Measurements from ENCODE around the gene DNAH3. TPM values are rescaled to one million over a fixed set of nuclear protein-coding genes. Genes with fewer than 3 reads are reported as not detected.

The DNAH3 gene
- total and polyA plus RNA-seq, 2 of the 13 experiments (the other 11 are each of a cell fraction or from before 2014, with no cell fraction given): 0.07 to 0.08 TPM

DNA sequence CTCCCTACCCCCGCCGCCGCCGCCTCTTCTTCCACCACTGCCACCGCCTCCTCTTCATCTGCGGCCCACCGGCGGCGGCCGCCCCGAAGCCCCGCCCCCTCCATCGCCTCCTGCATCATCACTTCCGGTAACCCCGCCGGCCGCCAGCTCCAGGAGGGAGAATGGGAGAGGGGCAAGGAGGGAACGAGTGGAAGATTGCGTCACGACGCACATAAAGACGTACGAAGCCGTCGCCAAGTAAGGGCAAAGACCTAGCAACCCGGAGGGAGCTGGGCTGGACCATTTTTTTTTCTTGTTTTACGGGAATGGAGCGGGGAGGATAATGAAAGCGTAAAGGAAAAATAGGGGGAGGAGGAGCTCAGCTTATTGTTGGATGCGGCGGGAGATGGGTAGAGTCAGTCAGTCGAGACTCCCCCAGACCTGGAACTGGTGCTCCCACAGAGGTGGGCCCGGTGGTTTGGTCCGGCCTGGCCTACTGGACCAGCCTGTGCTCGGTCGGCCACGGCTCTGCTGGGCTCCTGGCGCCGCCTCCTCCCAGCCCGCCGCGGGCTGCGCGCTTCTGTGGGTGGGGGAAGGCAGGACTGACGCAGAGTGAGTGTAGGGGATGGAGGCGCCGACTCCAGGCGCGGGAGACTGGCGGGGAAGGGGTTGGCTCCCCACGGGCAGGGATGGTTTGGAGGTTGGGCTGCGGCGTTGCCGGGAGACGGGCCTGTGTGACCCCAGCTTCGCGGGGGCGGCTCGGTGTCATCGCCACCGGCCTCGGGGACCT is 250.2 kb downstream of the DNAH3 start, which contains the start of the genes DCUN1D3 and LYRM1 (continued):
- TF ChIP-seq REL (CRISPR knock-in tag; conservative IDR thresholded peaks at IDR 0.05): peak; percentile 95
- TF ChIP-seq, protein P1, sequence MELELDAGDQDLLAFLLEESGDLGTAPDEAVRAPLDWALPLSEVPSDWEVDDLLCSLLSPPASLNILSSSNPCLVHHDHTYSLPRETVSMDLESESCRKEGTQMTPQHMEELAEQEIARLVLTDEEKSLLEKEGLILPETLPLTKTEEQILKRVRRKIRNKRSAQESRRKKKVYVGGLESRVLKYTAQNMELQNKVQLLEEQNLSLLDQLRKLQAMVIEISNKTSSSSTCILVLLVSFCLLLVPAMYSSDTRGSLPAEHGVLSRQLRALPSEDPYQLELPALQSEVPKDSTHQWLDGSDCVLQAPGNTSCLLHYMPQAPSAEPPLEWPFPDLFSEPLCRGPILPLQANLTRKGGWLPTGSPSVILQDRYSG (CRISPR knock-in tag; IDR thresholded peaks at IDR 0.05): peak; percentile 55; the same call in 1 of the 2 replicates

- peak; percentile 65 for ATAC-seq
- no TSS peak for BruUV-seq (replicated peaks)
- no peaks in the 10 kb centered on the region for H3K9me3 ChIP-seq (ENCODE audit: low read length)
- in situ Hi-C loops (cut with HindIII; ENCODE audit: extremely low pct_ligation_motif_present, low pct_unique_long_range_greater_than_20kb): no loop called here
- FAIRE-seq: peak; percentile 80
- under 1% methylated on average over 22 of the region's 23 CpGs for WGBS (ENCODE audit: low lambda C conversion rate)
- no peaks in the 10 kb centered on the region; a peak in 1 of 5 replicates for H3K27me3 ChIP-seq (ENCODE audit: control insufficient read depth in 1 of 2, insufficient read depth in 2 of 2, low read length in 2 of 2)
- peaks cover 76% of the 10 kb centered on the region for H3K4me1 ChIP-seq (ENCODE audit: insufficient read depth, low read length)
- peak overlapping the region; percentile 83 to 95 (median 87) for H3K4me3 ChIP-seq (replicated peaks in 1 of 3; ENCODE audit: insufficient read depth in 1 of 3, low read depth in 2 of 3, low read length in 3 of 3)
- peaks cover 9% of the 10 kb centered on the region; the same call in 1 of the 2 replicates for H4K20me1 ChIP-seq (ENCODE audit: insufficient read depth, low read length)
- peak overlapping the region; percentile 93 for H3K4me2 ChIP-seq (ENCODE audit: low read depth, low read length)
- H3K36me3 ChIP-seq (replicated peaks in 1 of 2; ENCODE audit: control insufficient read depth in 1 of 2, insufficient read depth in 2 of 2, low read length in 2 of 2): peaks cover 6 to 17% of the 10 kb centered on the region in 2 experiments
- intact Hi-C loops (cut with micrococcal nuclease; ENCODE audit: unreplicated experiment): loop anchor here (1.0 to 5.0 kb wide), 3 partner anchors 25 to 1442 kb away; no protein-coding TSS in a partner anchor
- ChIA-PET POLR2A (interaction anchor here (0.7 to 3.4 kb wide), 20 partner anchors 9 to 1470 kb away, joined by 3 to 20 read pairs (median 6); partner anchors contain the start of genes ERI2 and REXO5), CTCF (ENCODE audit: low intra/inter-chr PET ratio, low total read pairs) (no interaction called here)
- H3K9ac ChIP-seq (ENCODE audit: insufficient read depth, low read depth, low read length): peak overlapping the region; percentile 95
- DNase-seq (ENCODE audit: low spot score): peak; percentile 92
- no peak overlapping the region for H2AFZ ChIP-seq (ENCODE audit: low read length)
- H3K27ac ChIP-seq (ENCODE audit: extremely low read length, insufficient read depth, low read length): peak overlapping the region; percentile 94
- peaks cover 81% of the 10 kb centered on the region for H3K79me2 ChIP-seq (ENCODE audit: insufficient read depth, low read length)
- TF ChIP-seq ZSCAN31 (CRISPR knock-in tag; IDR thresholded peaks at IDR 0.05; ENCODE audit: low read depth) (peak; percentile 76; the same call in 1 of the 2 replicates), ZNF549 (CRISPR knock-in tag; IDR thresholded peaks at IDR 0.05) (no peak), AHR (CRISPR knock-in tag; IDR thresholded peaks at IDR 0.05) (peak; percentile 80; the same call in 1 of the 2 replicates), PHF20 (CRISPR knock-in tag; IDR thresholded peaks at IDR 0.05) (peak; percentile 11; the same call in 1 of the 2 replicates), ZSCAN5A (CRISPR knock-in tag; IDR thresholded peaks at IDR 0.05; ENCODE audit: borderline replicate concordance) (no peak), ATF7-NPFF (CRISPR knock-in tag; IDR thresholded peaks at IDR 0.05; ENCODE audit: low read depth) (0 out of 2 replicates have a peak, but pooled peaks have one; percentile 38), ZBTB7A (CRISPR knock-in tag; IDR thresholded peaks at IDR 0.05) (0 out of 2 replicates have a peak, but pooled peaks have one; percentile 44)
- TF ChIP-seq, protein P2, sequence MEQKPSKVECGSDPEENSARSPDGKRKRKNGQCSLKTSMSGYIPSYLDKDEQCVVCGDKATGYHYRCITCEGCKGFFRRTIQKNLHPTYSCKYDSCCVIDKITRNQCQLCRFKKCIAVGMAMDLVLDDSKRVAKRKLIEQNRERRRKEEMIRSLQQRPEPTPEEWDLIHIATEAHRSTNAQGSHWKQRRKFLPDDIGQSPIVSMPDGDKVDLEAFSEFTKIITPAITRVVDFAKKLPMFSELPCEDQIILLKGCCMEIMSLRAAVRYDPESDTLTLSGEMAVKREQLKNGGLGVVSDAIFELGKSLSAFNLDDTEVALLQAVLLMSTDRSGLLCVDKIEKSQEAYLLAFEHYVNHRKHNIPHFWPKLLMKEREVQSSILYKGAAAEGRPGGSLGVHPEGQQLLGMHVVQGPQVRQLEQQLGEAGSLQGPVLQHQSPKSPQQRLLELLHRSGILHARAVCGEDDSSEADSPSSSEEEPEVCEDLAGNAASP (CRISPR knock-in tag; IDR thresholded peaks at IDR 0.05; ENCODE audit: borderline replicate concordance): 0 out of 2 replicates have a peak, but pooled peaks have one; percentile 18
- TF ChIP-seq, protein P3, sequence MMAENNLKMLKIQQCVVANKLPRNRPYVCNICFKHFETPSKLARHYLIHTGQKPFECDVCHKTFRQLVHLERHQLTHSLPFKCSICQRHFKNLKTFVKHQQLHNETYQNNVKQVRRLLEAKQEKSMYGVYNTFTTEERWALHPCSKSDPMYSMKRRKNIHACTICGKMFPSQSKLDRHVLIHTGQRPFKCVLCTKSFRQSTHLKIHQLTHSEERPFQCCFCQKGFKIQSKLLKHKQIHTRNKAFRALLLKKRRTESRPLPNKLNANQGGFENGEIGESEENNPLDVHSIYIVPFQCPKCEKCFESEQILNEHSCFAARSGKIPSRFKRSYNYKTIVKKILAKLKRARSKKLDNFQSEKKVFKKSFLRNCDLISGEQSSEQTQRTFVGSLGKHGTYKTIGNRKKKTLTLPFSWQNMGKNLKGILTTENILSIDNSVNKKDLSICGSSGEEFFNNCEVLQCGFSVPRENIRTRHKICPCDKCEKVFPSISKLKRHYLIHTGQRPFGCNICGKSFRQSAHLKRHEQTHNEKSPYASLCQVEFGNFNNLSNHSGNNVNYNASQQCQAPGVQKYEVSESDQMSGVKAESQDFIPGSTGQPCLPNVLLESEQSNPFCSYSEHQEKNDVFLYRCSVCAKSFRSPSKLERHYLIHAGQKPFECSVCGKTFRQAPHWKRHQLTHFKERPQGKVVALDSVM (CRISPR knock-in tag; IDR thresholded peaks at IDR 0.05): peak; percentile 36; the same call in 1 of the 2 replicates
These were observed 251.0 kb downstream of the DNAH3 start for GRCh38 chr16:20899477-20900298.

All from HepG2 (cell line).